Globus pallidus (tissue), 1 donor: ENCODE measurements around the gene RHBDD2.

Experiments used
- DNase-seq: peaks from one replicate; pipeline ENCODE4 v3.0.0-alpha.2; 2015; ENCODE audit warnings: low spot score

The RHBDD2 gene

DNA sequence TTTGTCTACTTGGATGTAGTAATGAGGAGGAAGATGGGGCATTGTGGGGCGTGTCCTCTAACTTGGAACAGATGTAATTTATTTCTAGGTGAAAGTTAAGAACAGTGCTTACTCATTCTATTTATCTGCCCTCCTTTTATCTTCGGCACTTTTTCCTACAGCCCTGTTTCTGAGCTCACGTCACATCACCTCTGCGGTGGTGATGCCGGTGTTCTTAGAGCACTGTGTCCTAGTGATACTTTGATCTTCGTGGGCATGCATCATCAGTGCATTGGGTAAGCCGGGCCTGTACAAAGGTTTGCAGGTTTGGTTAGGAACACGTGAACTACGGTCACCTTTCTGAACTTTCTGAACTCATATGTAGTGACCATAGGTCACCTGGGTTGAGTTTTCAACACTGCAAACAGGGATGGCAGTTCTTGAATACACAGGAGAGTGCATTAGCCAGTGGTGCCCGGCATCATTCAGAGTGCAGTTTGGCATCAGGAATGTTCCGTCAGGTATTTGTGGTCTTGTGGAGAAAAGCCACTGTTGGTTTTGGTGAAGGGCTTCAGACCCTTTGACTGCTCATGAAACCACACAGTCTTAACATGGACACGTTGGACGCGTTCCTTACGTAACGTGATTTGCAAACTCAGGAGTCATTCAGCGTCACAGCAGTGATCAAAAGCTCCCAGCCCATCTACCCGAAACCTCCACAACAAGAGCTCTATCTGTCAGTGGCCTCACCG lies 41.8 kb downstream of the RHBDD2 start:
- DNase-seq, result no peak

DNA sequence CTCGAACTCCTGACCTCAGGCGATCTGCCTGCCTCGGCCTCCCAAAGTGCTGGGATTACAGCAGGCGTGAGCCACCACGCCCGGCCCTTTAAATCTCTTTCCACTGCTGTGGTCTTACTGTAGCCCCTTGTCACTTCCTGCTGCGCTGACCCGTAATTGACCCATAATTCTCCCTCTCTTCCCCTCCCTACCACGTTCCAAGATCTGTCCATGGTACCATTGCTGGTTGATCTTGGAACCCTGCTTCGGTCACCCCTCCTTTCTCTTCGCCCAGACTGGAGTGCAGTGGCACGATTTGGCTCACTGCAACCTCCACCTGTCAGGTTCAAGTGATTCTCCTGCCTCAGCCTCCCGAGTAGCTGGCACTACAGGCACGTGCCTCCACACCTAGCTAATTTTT lies 42.6 kb downstream of the RHBDD2 start:
- no peak for DNase-seq

DNA sequence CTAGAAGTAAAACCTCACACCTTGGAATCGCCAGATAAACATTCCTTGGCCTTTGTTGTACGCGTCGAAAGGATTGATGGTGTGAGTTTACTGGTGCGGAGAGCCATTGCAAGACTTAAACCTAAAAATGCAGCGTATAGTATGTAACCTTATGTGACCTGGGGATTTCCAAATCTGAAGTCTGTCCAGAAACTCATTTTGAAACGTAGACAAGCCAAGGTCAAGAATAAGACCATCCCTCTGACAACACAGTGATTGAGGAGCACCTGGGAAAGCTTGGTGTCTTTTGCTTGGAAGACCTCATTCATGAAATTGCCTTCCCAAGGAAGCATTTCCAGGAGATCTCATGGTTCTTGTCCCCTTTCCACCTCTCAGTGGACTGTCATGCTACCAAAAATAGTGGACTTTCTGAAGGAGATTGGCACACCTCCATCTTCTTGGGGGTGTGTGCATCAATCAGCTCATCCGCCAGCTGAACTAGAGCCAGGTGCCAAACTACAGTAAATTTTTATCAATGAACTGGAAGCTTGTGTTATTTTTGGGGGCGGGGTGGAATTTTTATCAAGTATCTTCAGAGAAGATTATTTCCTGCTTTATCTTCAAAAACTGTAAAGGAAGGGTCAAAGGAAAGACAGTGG lies 44.3 kb downstream of the RHBDD2 start:
- no peak for DNase-seq

DNA sequence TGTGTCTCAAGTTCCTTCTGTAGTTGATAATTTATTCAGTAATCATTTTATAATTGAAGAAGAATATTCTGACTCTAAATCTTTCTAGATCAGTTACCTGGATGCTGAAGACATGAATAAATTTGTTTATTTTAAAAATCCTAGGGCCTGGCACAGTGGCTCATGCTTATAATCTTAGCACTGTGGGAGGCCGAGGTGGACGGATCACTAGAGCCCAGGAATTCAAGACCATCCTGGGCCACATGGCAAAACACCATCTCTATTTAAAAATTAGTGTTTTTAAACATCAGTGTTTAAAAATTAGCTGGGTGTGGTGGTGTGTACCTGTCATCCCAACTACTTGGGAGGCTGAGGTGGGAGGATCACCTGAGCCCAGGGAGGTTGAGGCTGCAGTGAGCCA lies 45.4 kb downstream of the RHBDD2 start:
- no peak for DNase-seq

DNA sequence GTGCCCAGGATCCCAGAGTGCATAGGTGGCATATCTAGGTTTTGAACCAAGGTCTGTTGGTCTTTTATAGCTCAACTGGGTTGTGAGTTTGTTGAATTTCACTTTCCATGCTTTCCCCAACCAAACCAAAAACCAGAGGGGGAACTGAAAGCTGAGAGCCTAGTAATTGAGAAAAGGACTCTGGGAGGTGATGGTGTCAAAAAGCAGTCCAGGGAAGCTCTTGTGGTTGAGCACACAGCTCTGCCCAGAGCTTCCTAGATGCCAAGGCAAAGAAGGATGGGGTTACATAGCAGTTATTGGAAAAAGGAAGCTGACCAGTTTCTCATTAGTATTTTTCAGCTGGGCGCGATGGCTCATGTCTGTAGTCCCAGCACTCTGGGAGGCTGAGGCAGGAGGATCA lies 46.1 kb downstream of the RHBDD2 start:
- DNase-seq, result no peak

DNA sequence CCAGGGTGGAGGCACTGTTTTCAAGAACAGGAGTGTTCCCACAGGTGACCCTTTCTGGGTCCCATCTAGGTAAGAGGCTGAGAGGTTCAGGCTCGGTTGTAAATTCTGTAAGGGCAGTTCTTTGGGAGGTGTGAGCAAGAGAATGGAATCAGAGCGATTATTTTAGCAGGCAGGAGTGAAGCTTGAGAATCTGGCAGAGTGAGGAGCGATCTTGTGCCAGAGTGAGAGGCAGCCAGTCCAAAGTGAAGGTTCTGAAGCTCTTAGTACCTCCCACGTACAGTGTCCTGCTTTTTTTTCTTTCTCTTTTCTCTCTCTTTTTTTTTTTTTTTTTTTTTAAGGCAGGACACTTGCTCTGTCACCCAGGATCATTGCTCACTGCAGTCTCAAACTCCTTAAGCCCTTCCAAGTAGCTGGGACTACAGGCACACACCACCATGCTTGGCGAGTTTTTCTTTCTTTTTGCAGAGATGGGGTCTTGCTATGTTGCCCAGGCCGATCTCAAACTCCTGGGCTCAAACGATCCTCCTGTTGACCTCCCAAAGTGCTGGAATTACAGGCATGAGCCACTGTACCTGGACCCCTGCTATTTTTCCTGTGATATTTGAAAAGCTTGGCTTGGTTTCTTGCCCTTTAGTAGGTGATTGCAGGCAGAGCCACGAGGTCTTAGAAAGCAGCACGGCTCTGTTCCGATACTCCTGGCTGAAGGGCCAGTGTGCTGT lies 47.0 kb downstream of the RHBDD2 start:
- DNase-seq, result no peak

DNA sequence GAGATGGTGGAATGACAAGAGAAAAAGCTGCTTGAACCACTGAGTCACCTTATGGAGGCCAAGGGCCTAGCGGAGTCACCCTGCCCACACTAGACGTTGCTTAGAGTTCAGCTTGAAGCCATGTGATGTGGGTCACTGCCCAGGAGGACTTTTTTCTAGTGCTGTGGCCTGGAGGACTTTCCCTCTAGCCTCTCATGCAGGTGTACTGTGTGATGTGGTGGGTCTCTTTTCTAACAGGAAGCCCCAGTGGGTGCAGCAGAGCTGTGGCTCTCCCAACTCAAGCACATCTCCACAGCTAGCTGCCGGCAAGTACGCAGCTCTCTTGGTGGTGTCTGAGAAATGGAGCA lies 49.7 kb downstream of the RHBDD2 start:
- no peak for DNase-seq

DNA sequence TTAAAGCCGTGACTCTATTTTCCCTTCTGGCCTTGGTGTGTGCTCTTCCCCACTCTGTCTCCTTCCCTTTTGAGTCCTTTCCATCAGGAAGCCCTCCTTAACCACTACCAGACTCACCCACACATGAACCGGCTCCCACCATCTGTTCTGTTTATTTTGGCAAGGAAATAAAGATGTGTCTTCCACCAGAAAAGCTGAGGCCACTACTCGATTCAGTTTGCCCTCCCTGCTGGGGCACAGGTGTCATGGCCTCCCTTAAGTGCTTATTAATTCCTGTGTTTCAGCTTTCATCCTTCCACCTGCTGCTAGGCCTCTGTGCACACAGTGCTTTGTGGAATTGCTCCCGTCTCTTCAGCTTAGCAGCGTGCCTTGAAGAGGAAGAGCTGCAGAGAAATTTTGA lies 52.8 kb downstream of the RHBDD2 start:
- DNase-seq, result no peak

DNA sequence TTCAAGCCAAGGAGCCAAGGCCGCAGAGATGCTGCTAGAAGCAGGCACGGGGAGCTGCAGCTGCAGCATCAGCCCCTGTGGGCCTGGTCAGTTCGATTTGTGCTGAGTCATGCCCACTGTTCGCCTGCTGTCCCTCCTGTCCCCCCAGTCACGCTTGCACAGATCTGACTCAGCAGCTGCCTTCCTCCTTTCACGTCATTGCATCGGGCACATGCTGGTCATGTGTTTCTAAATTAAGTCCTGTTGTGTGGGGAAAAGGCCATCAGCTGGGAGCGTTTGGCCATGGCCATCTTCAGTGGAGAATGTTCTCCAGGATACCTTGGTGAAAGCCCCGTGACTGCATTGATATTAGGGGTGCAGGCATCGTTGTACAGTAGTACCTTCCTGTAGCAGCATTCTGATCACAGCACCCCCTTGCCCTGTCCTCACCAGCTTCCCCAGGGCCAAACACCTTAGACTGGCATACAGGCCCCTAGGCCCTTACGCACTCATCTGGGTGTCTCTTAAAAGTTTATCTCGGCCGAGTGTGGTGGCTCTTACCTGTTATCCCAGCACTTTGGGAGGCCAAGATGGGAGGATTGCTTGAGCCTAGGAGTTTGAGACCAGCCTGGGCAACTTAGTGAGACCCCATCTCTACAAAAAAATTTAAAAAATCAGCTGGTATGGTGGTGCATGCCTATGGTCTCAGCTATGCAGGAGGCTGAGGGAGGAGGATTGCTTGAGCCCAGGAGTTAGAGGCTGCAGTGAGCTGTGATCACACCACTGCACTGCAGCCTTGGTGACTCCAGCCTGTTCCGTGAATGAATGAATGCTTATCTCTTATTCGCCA lies 59.3 kb downstream of the RHBDD2 start:
- DNase-seq, result peak; percentile 79
